GM19372 (cell line): ENCODE measurements around the gene OR6Y1.

Source experiments
- ATAC-seq: cut with Tn5 transposase; IDR thresholded peaks from one replicate; pipeline ENCODE4 v1.9.1; 2021; ENCODE audit warnings: mild to moderate bottlenecking, low read depth, moderate library complexity; ENCODE audit not compliant: unreplicated experiment

OR6Y1 gene

GRCh38 chr1:158554352-158554751, at the start of gene OR6Y1:
OR6Y1 (minus strand) TSS chr1:158554405; CDS start chr1:158548105, 6,300 bp downstream.
- ATAC-seq, result no peak

- no peak for ATAC-seq
Measured at GRCh38 chr1:158600735-158601134, 46.5 kb upstream of the OR6Y1 start.

GRCh38 chr1:158586942-158587341, 32.7 kb upstream of the OR6Y1 start:
- no peak for ATAC-seq

- no peak for ATAC-seq
Measured at GRCh38 chr1:158583962-158584361, 29.8 kb upstream of the OR6Y1 start.

- ATAC-seq, result no peak
Measured at GRCh38 chr1:158579733-158580132, 25.5 kb upstream of the OR6Y1 start, which contains the start of gene OR10X1. OR10X1 (minus strand) TSS chr1:158579899; CDS start chr1:158579899, 0 bp downstream.

GRCh38 chr1:158577561-158577960, 23.4 kb upstream of the OR6Y1 start:
- no peak for ATAC-seq

GRCh38 chr1:158572226-158572625, 18.0 kb upstream of the OR6Y1 start:
- no peak for ATAC-seq

GRCh38 chr1:158570480-158570879, 16.3 kb upstream of the OR6Y1 start, which contains the start of gene OR6P1:
OR6P1 (minus strand) TSS chr1:158570580; CDS start chr1:158563604, 6,976 bp downstream.
- ATAC-seq, result no peak

- ATAC-seq, result no peak
Measured at GRCh38 chr1:158564608-158565007, 10.4 kb upstream of the OR6Y1 start.

GRCh38 chr1:158563853-158564252, 9.6 kb upstream of the OR6Y1 start:
- no peak for ATAC-seq

- no peak for ATAC-seq
Measured at GRCh38 chr1:158559696-158560095, 5.5 kb upstream of the OR6Y1 start.

- no peak for ATAC-seq
Measured at GRCh38 chr1:158552296-158552695, 1.9 kb downstream of the OR6Y1 start.

GRCh38 chr1:158547533-158547932, 6.7 kb downstream of the OR6Y1 start:
- ATAC-seq, result no peak

- no peak for ATAC-seq
Measured at GRCh38 chr1:158537609-158538008, 16.6 kb downstream of the OR6Y1 start.

GRCh38 chr1:158534496-158534895, 19.7 kb downstream of the OR6Y1 start:
- no peak for ATAC-seq

GRCh38 chr1:158527190-158527815, 26.9 kb downstream of the OR6Y1 start:
- no peak for ATAC-seq

- no peak for ATAC-seq
Measured at GRCh38 chr1:158521666-158522058, 32.5 kb downstream of the OR6Y1 start.

GRCh38 chr1:158520955-158521665, 33.1 kb downstream of the OR6Y1 start:
- ATAC-seq, result no peak

GRCh38 chr1:158520021-158520420, 34.2 kb downstream of the OR6Y1 start:
- ATAC-seq, result no peak

GRCh38 chr1:158516966-158517365, 37.2 kb downstream of the OR6Y1 start:
- no peak for ATAC-seq

GRCh38 chr1:158509471-158510156, 44.6 kb downstream of the OR6Y1 start:
- ATAC-seq, result no peak
